ENCODE data around the gene RHOH.

DNA sequence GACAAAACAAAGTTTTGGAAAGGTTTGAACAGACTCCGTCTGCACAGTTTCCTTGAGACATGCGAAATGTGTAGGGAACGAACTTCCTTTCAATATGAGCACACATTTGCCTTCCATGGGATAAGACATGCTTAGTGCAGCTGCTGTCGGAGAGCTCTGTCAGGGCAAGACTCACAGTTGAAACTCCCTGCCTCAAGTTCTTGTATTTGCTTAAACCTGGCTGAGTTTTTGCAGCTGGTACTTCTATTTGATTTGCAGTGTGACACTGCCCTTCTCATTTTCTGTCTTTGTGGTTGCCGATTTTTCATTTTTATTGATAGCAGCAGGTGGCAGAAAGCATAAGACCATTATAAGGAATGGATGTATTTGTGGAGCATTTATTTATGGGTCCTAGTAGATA is 18.2 kb upstream of the RHOH start:
- TF ChIP-seq GATA2 (IDR thresholded peaks at IDR 0.05; ENCODE audit: low read depth, low read length): no peak
- no peak for TF ChIP-seq GATA3 (IDR thresholded peaks at IDR 0.05; ENCODE audit: low read depth, low read length)
